ENCODE results near the gene CCDC6.

The CCDC6 gene

DNA sequence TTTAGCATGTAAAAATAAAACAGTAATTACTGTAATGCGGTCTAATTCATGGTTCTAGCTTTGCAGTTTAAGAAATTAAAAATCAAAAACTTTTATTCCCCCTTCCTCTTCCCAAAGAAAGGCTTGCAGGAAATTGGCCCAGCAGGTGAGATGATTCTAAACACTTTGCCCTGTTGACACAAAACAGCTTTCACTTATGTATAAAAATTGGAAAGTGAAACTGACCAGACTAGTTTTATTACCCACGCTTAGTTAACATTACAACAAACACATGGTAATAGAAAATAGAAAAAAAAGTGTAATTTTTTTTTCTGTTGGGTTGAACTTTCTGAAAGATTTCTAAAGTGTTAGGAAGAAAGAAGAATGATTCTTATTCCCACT, 1.2 kb upstream of the CCDC6 start:
- no peak for DNase-seq (ENCODE audit: low spot score)
- in situ Hi-C loops (cut with MboI; ENCODE audit: low pct_unique_long_range_greater_than_20kb, low sequenced_read_pairs, unreplicated experiment), result loop anchor here (25.0 kb wide), 1 partner anchor 270 kb away; no protein-coding TSS in a partner anchor
- TF ChIP-seq, protein P1, sequence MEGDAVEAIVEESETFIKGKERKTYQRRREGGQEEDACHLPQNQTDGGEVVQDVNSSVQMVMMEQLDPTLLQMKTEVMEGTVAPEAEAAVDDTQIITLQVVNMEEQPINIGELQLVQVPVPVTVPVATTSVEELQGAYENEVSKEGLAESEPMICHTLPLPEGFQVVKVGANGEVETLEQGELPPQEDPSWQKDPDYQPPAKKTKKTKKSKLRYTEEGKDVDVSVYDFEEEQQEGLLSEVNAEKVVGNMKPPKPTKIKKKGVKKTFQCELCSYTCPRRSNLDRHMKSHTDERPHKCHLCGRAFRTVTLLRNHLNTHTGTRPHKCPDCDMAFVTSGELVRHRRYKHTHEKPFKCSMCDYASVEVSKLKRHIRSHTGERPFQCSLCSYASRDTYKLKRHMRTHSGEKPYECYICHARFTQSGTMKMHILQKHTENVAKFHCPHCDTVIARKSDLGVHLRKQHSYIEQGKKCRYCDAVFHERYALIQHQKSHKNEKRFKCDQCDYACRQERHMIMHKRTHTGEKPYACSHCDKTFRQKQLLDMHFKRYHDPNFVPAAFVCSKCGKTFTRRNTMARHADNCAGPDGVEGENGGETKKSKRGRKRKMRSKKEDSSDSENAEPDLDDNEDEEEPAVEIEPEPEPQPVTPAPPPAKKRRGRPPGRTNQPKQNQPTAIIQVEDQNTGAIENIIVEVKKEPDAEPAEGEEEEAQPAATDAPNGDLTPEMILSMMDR (IDR thresholded peaks at IDR 0.05; ENCODE audit: extremely low read depth, insufficient read depth, missing control alignments), result no peak

DNA sequence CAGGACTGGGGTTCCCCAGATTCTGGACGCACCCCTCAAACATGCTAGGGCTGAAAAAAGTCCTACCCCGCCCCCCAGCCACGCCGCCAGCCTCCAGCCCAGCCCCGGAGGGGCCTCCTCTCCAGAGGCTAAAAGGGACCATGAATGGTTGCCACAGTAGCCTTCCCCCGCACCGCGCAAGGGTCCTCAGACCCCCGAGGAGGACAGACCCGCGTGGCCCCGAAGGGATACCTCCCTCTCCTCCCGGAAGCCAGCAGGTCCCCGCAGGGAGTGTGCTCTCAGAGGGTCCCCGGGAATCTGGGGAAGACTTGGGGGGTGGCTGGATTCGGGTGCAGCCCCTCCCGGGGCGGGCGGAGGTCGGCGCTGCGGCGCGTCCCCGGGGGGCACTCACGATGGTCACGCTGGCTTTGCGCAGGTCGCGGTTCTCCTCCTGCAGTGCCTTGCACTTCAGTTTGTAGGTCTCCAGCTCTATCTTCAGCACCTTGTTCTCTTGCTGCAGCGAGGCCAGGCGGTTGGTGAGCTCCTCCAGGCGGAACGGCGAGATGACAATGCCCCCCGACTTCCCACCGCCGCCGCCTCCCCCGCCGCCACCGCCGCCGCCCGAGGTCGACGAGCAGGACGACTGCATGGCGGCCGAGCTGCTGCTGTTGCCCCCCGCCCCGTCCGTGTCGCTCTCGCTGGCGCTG, 482 bp downstream of the CCDC6 start:
- no peak for DNase-seq (ENCODE audit: low spot score)

DNA sequence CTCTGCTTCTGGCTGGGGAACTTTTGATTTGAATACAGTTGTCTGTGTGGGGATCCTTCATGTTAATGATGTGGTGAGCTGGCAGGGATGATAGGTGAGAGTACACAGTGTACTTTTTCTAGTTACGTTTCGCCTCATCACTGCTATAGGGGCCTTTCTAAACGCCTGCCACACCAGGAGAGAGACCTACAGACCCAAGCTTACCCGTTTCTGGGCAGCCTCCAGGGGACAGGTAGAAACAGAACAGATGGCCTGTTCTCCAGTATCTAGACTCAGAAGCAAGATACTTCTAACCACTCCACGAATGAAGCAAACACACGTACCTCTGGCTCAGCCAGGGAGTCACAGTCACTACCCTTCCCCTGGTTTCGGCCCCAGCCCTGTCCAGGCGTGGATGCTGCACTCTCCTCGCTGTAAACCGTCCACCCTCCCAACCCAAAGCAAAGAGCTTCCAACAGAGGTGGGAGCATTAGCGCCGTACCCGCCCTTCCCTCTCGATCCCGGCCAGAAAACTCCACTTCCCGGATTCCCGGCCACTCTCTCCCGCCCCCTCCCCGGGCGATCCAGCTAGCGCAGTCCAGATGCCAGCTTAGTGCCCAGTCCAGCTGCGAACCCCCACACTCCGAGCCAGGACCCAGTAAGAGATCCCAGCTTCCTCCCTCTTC, 1.2 kb downstream of the CCDC6 start:
- TF ChIP-seq, protein P1 (IDR thresholded peaks at IDR 0.05; ENCODE audit: extremely low read depth, insufficient read depth, missing control alignments), result no peak
- peak; percentile 79 for DNase-seq (ENCODE audit: low spot score)
- in situ Hi-C loops (cut with MboI; ENCODE audit: low pct_unique_long_range_greater_than_20kb, low sequenced_read_pairs, unreplicated experiment), result loop anchor here (25.0 kb wide), 1 partner anchor 268 kb away; no protein-coding TSS in a partner anchor

More for the DNA sequence above, 482 bp downstream of the CCDC6 start:
- TF ChIP-seq, protein P1 (IDR thresholded peaks at IDR 0.05; ENCODE audit: extremely low read depth, insufficient read depth, missing control alignments), result no peak
- in situ Hi-C loops (cut with MboI; ENCODE audit: low pct_unique_long_range_greater_than_20kb, low sequenced_read_pairs, unreplicated experiment), result loop anchor here (25.0 kb wide), 1 partner anchor 269 kb away; no protein-coding TSS in a partner anchor

DNA sequence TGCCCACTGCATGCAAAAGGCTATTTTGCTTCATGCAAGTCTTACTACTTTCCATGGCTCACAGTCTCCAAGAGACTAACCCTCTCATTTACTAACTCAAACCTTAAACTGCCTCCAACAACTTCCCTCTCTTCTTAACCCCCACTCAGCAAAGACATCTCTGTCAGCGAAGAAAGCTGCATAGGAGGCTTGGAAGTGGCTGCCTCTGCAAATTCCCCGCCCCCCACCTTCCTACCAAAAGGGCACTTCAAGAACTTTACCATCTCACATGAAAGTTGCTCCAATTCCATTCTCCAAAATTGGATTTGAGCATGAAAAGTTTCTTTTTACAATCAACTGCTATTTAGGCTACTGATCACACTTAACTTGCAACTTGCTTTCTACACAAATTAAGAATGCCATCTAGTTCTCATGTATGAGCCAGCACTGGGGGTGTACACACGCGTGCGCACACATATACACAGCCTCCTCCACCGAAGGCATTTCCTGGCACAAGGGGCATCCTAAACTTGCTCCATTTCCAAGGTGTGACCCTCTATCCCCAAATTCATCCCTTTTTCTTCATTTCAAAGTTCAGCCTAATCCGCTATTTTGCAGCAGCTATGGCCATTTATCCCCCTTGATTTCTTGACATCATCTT, 1.8 kb downstream of the CCDC6 start:
- no peak for DNase-seq (ENCODE audit: low spot score)
- in situ Hi-C loops (cut with MboI; ENCODE audit: low pct_unique_long_range_greater_than_20kb, low sequenced_read_pairs, unreplicated experiment), result loop anchor here (25.0 kb wide), 1 partner anchor 267 kb away; no protein-coding TSS in a partner anchor
- TF ChIP-seq, protein P1 (IDR thresholded peaks at IDR 0.05; ENCODE audit: extremely low read depth, insufficient read depth, missing control alignments), result no peak

DNA sequence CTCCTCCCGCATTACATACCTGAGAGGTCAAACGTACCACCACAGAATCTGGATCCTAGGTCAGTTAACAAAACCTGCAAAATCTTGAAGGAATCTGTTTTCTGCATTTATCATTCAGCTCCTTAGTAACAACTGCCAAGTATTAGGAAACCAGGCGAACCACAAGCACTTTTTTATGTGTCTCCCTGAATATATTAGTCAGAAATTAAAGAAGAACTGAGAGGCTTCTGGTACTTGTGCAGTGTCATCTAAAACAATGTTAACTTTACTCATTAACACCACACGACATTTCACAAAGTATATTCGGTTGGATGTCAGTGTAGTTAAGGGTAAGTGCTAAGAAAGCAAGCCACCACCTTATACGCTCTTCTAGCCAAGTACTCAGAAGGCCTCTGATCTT, 2.5 kb downstream of the CCDC6 start:
- no peak for DNase-seq (ENCODE audit: low spot score)
- in situ Hi-C loops (cut with MboI; ENCODE audit: low pct_unique_long_range_greater_than_20kb, low sequenced_read_pairs, unreplicated experiment), result loop anchor here (25.0 kb wide), 1 partner anchor 267 kb away; no protein-coding TSS in a partner anchor

DNA sequence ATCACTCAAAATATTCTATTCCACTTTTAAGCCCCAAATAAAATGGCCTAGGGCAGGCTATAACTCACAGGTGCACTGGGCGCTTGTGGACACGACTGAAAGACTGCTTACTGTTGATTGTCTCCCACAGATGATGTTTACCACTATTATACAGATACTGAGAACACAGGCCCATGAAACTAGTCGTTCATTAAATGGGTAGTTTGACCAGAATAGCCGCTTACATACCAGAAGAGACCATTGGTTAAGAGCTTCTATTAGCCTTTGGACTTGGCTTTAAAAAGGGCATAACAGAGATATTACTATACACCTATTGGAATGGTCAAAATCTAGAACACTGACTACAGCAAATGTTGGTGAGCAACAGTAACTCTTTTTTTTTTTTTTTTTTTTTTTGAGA, 4.3 kb downstream of the CCDC6 start:
- in situ Hi-C loops (cut with MboI; ENCODE audit: low pct_unique_long_range_greater_than_20kb, low sequenced_read_pairs, unreplicated experiment), result loop anchor here (25.0 kb wide), 1 partner anchor 265 kb away; no protein-coding TSS in a partner anchor
- no peak for DNase-seq (ENCODE audit: low spot score)
- TF ChIP-seq, protein P1 (IDR thresholded peaks at IDR 0.05; ENCODE audit: extremely low read depth, insufficient read depth, missing control alignments), result no peak

More for the DNA sequence above, 2.5 kb downstream of the CCDC6 start:
- TF ChIP-seq, protein P1 (IDR thresholded peaks at IDR 0.05; ENCODE audit: extremely low read depth, insufficient read depth, missing control alignments), result no peak

Data from GM13977 (cell line).